GM23338 (cell line): ENCODE data around the gene SLC9A2. TPM values are rescaled to one million over a fixed set of nuclear protein-coding genes. Genes with fewer than 3 reads are reported as not detected.

ENCODE experiments used
- ATAC-seq: fragments of 200-7000 bp; cut with Tn5 transposase; 3 replicates; pipeline ENCODE4 v1.9.1; 2020
- DNase-seq: peaks from one replicate; pipeline ENCODE4 v3.0.0-alpha.2; 2015; ENCODE audit warnings: low spot score
- H2AFZ ChIP-seq: fragments of 200-600 bp; sonication (generic); 2 replicates; pipeline ENCODE4 v1.8.0; 2016; ENCODE audit warnings: antibody characterized with exemption, mild to moderate bottlenecking, moderate library complexity
- H3F3A ChIP-seq: fragments of 200-600 bp; sonication (generic); replicated peaks from 2 replicates; pipeline ENCODE4 v1.8.0; 2017; ENCODE audit warnings: antibody characterized with exemption, mixed run types, low read depth
- H3K27ac ChIP-seq: fragments of 200-600 bp; sonication (generic); 2 replicates; pipeline ENCODE4 v1.6.1; 2016; ENCODE audit warnings: low read depth
- H3K27me3 ChIP-seq: fragments of 200-600 bp; sonication (generic); 2 replicates; pipeline ENCODE4 v1.8.0; 2016; ENCODE audit warnings: mild to moderate bottlenecking, mixed run types, moderate library complexity; ENCODE audit not compliant: insufficient read depth
- H3K36me3 ChIP-seq: fragments of 200-600 bp; sonication (generic); 2 replicates; pipeline ENCODE4 v1.8.0; 2016; ENCODE audit warnings: mild to moderate bottlenecking; ENCODE audit not compliant: insufficient read depth
- H3K4me1 ChIP-seq: fragments of 200-600 bp; sonication (generic); 2 replicates; pipeline ENCODE4 v1.8.0; 2016; ENCODE audit warnings: mild to moderate bottlenecking, moderate library complexity; ENCODE audit not compliant: insufficient read depth
- H3K4me2 ChIP-seq: fragments of 200-600 bp; sonication (generic); 2 replicates; pipeline ENCODE4 v1.7.1; 2017; ENCODE audit warnings: mixed run types
- H3K4me3 ChIP-seq: fragments of 200-600 bp; sonication (generic); 2 replicates; pipeline ENCODE4 v1.6.1; 2016; ENCODE audit warnings: mixed run types
- H3K79me2 ChIP-seq: fragments of 200-600 bp; sonication (generic); replicated peaks from 2 replicates; pipeline ENCODE4 v1.8.0; 2017; ENCODE audit warnings: mild to moderate bottlenecking; ENCODE audit not compliant: insufficient read depth
- H3K9me2 ChIP-seq: fragments of 200-600 bp; sonication (generic); 2 replicates; pipeline ENCODE4 v1.8.0; 2017; ENCODE audit not compliant: insufficient read depth
- H4K20me1 ChIP-seq: fragments of 200-600 bp; sonication (generic); replicated peaks from 2 replicates; pipeline ENCODE4 v1.8.0; 2017; ENCODE audit warnings: mild to moderate bottlenecking; ENCODE audit not compliant: insufficient read depth
- H3K27ac Mint-ChIP-seq: 2 replicates; pipeline ENCODE4 v1.8.0; 2020; ENCODE audit warnings: inconsistent platforms, mild to moderate bottlenecking, moderate library complexity, mixed read lengths
- H3K27me3 Mint-ChIP-seq: 3 replicates; pipeline ENCODE4 v1.8.0; 2022; ENCODE audit warnings: low read depth, mild to moderate bottlenecking, moderate library complexity, mixed read lengths, inconsistent platforms; ENCODE audit not compliant: insufficient read depth, poor library complexity
- H3K36me3 Mint-ChIP-seq: 3 replicates; pipeline ENCODE4 v1.8.0; 2021; ENCODE audit warnings: low read depth, mild to moderate bottlenecking, inconsistent platforms, moderate library complexity, mixed read lengths
- H3K4me1 Mint-ChIP-seq: 3 replicates; pipeline ENCODE4 v1.8.0; 2020; ENCODE audit warnings: mild to moderate bottlenecking, inconsistent platforms, mixed read lengths
- H3K4me3 Mint-ChIP-seq: 3 replicates; pipeline ENCODE4 v1.8.0; 2021; ENCODE audit warnings: moderate library complexity, mild to moderate bottlenecking, inconsistent platforms, mixed read lengths
- H3K9me3 Mint-ChIP-seq: 3 replicates; pipeline ENCODE4 v1.8.0; 2020; ENCODE audit warnings: moderate library complexity, mild to moderate bottlenecking, inconsistent platforms, mixed read lengths
- CTCF ChIP-seq, 2 experiments: fragments of 200-600 bp in 1 of 2; sonication (generic) in 1 of 2; conservative IDR thresholded peaks; 2 replicates each; pipeline versions ENCODE4 v1.5.1 to v1.6.1; 2016 to 2017; ENCODE audit warnings: antibody characterized with exemption in 2 of 2, low read depth in 2 of 2, mild to moderate bottlenecking in 2 of 2, moderate library complexity in 1 of 2
- EZH2 ChIP-seq: fragments of 200-600 bp; sonication (generic); IDR thresholded peaks from one replicate; pipeline ENCODE4 v1.8.0; 2017; ENCODE audit warnings: antibody characterized with exemption, mild to moderate bottlenecking, low read depth; ENCODE audit not compliant: unreplicated experiment
- EZH2phosphoT487 ChIP-seq: fragments of 200-600 bp; sonication (generic); IDR thresholded peaks from one replicate; pipeline ENCODE4 v1.8.1; 2018; ENCODE audit warnings: antibody characterized with exemption; ENCODE audit not compliant: unreplicated experiment
- JUNB ChIP-seq: IDR thresholded peaks from one replicate; pipeline ENCODE4 v1.6.1; 2016; ENCODE audit warnings: antibody characterized with exemption; ENCODE audit not compliant: unreplicated experiment
- POLR2AphosphoS5 ChIP-seq: IDR thresholded peaks from 2 replicates; pipeline ENCODE4 v1.6.1; 2016; ENCODE audit warnings: antibody characterized with exemption, low read depth
- ZNF331 ChIP-seq: fragments of 250-450 bp; sonication (Bioruptor Pico); IDR thresholded peaks from 2 replicates; pipeline ENCODE4 v1.5.0; 2020; ENCODE audit warnings: low read depth, mild to moderate bottlenecking, moderate library complexity
- polyA plus RNA-seq: library from polyadenylated mRNA; unstranded; fragments of >200 nt; fragmentation: Nextera tagmentation; extraction: Ambion mirVana; gene quantifications from 2 replicates; pipeline ENCODE4 v1.2.1, GENCODE V29; 2016
- total RNA-seq: library from RNA; depleted of rRNA; stranded (reverse); fragments of >200 nt; shearing (Covaris generic); gene quantifications from 2 replicates; pipeline ENCODE4 v1.2.3, GENCODE V29; 2014

The SLC9A2 gene
- total and polyA plus RNA-seq, 2 experiments from 2014 or later, result 0.03 to 0.24 TPM

- H3K36me3 ChIP-seq, result peaks cover 16% of the 10 kb centered on the region; the same call in 1 of the 2 replicates
- DNase-seq, result no peak
- no peak overlapping the region for H3K4me3 ChIP-seq
- H3K4me1 ChIP-seq, result no peaks in the 10 kb centered on the region
- peaks cover 73% of the 10 kb centered on the region for H3K36me3 Mint-ChIP-seq
- no peak for ATAC-seq
- H3K27me3 Mint-ChIP-seq, result peaks cover 5% of the 10 kb centered on the region
- H3K27ac Mint-ChIP-seq, result no peak overlapping the region
- no peak overlapping the region for H3K4me2 ChIP-seq
- H3K9me3 Mint-ChIP-seq, result no peaks in the 10 kb centered on the region
- H2AFZ ChIP-seq, result no peak overlapping the region
- H3K9me2 ChIP-seq, result no peaks in the 10 kb centered on the region
- H3K4me3 Mint-ChIP-seq, result no peak overlapping the region
- 0 out of 2 replicates have a peak, but pooled peaks cover 3% of the 10 kb centered on the region for H3K79me2 ChIP-seq
- 0 out of 2 replicates have a peak, but pooled peaks cover 10% of the 10 kb centered on the region for H4K20me1 ChIP-seq
- TF ChIP-seq JUNB (no peak), EZH2phosphoT487 (no peak), ZNF331 (no peak), CTCF (conservative IDR thresholded peaks at IDR 0.05; ENCODE audit: low read depth in 2 of 2) (no peak), POLR2AphosphoS5 (no peak), EZH2 (no peak)
- H3K27ac ChIP-seq, result no peak overlapping the region
- H3K27me3 ChIP-seq, result no peaks in the 10 kb centered on the region
- no peaks in the 10 kb centered on the region for H3F3A ChIP-seq
- no peaks in the 10 kb centered on the region for H3K4me1 Mint-ChIP-seq
Observed at GRCh38 chr2:102724553-102724952, 105.2 kb downstream of the SLC9A2 start.

GRCh38 chr2:102726128-102727087, 107.1 kb downstream of the SLC9A2 start:
- no peak for TF ChIP-seq JUNB
- H3K79me2 ChIP-seq, result 0 out of 2 replicates have a peak, but pooled peaks cover 3% of the 10 kb centered on the region
- Mint-ChIP-seq H3K9me3 (no peaks in the 10 kb centered on the region), H3K36me3 (peaks cover 69% of the 10 kb centered on the region), H3K27me3 (peaks cover 5% of the 10 kb centered on the region), H3K27ac (no peak overlapping the region), H3K4me3 (no peak overlapping the region), H3K4me1 (no peaks in the 10 kb centered on the region)
- no peak overlapping the region for H3K27ac ChIP-seq
- H3K4me3 ChIP-seq, result no peak overlapping the region
- DNase-seq (no peak), ATAC-seq (no peak)
- H3K9me2 ChIP-seq, result no peaks in the 10 kb centered on the region
- no peak overlapping the region for H3K4me2 ChIP-seq
- H4K20me1 ChIP-seq, result 0 out of 2 replicates have a peak, but pooled peaks cover 8% of the 10 kb centered on the region
- H3K4me1 ChIP-seq, result no peaks in the 10 kb centered on the region
- no peaks in the 10 kb centered on the region for H3F3A ChIP-seq
- H3K27me3 ChIP-seq, result no peaks in the 10 kb centered on the region
- H2AFZ ChIP-seq, result no peak overlapping the region
- peaks cover 19% of the 10 kb centered on the region; the same call in 1 of the 2 replicates for H3K36me3 ChIP-seq
